Calu3 (cell line): ENCODE results near the gene FOXL1. TPM values are rescaled to one million over a fixed set of nuclear protein-coding genes. Genes with fewer than 3 reads are reported as not detected.

Experiments
- BruUV-seq: library from RNA; stranded (reverse); fragments of 400-500 nt; replicated peaks from 2 replicates; lab custom pipeline; 2021; lab: Mats Ljungman, UMichigan
- CTCF ChIA-PET: fragments of 300-600 bp; sonication (Branson Sonifier 250); formaldehyde crosslinking; loops from one replicate; lab custom pipeline; 2022; ENCODE audit warnings: antibody characterized with exemption; lab: Charles Lee
- DNase-seq: peaks from one replicate; pipeline ENCODE4 v3.0.0; 2022
- H3K27ac Mint-ChIP-seq: one replicate; pipeline ENCODE4 v1.8.0; 2022; ENCODE audit warnings: mixed read lengths; ENCODE audit not compliant: unreplicated experiment
- H3K27me3 Mint-ChIP-seq: one replicate; pipeline ENCODE4 v1.8.0; 2022; ENCODE audit warnings: mixed read lengths; ENCODE audit not compliant: unreplicated experiment
- H3K36me3 Mint-ChIP-seq: one replicate; pipeline ENCODE4 v1.8.0; 2022; ENCODE audit warnings: mild to moderate bottlenecking, moderate library complexity, mixed read lengths; ENCODE audit not compliant: insufficient read depth, unreplicated experiment
- H3K4me1 Mint-ChIP-seq: one replicate; pipeline ENCODE4 v1.8.0; 2022; ENCODE audit warnings: mild to moderate bottlenecking, low read depth, mixed read lengths; ENCODE audit not compliant: unreplicated experiment
- H3K4me3 Mint-ChIP-seq: one replicate; pipeline ENCODE4 v1.8.0; 2022; ENCODE audit warnings: mild to moderate bottlenecking, low read depth, moderate library complexity, mixed read lengths; ENCODE audit not compliant: unreplicated experiment
- H3K9me3 Mint-ChIP-seq: one replicate; pipeline ENCODE4 v1.8.0; 2022; ENCODE audit warnings: low read depth, mixed read lengths; ENCODE audit not compliant: unreplicated experiment
- CTCF ChIP-seq: fragments of 200-600 bp; IDR thresholded peaks from one replicate; pipeline ENCODE4 v1.8.0; 2022; ENCODE audit warnings: antibody characterized with exemption; ENCODE audit not compliant: unreplicated experiment
- intact Hi-C: fragments of 100-400 bp; cut with micrococcal nuclease; formaldehyde crosslinking; loops from one replicate; pipeline ENCODE4 v1.10.0; 2022; ENCODE audit not compliant: unreplicated experiment
- total RNA-seq: library from RNA; stranded (reverse); gene quantifications from 2 replicates; pipeline ENCODE4 v1.2.3, GENCODE V29; 2022

FOXL1 gene
- total RNA-seq, 1 experiment from 2014 or later = 13.3 TPM

- H3K27me3 Mint-ChIP-seq = peaks cover 13% of the 10 kb centered on the region
- peak; percentile 79 for DNase-seq
- peaks cover 58% of the 10 kb centered on the region for H3K36me3 Mint-ChIP-seq
- no peaks in the 10 kb centered on the region for H3K9me3 Mint-ChIP-seq
- TF ChIP-seq CTCF = no peak
- H3K27ac Mint-ChIP-seq = peak overlapping the region; percentile 52
- BruUV-seq = TSS peak; percentile 22
- CTCF ChIA-PET = interaction anchor here (1.1 to 1.2 kb wide), 2 partner anchors 306 to 449 kb away, joined by 3 to 4 read pairs; no protein-coding TSS in a partner anchor
- intact Hi-C loops = no loop called here
- H3K4me3 Mint-ChIP-seq = peak overlapping the region; percentile 96
- H3K4me1 Mint-ChIP-seq = peaks cover 28% of the 10 kb centered on the region
These were observed 10.4 kb upstream of the FOXL1 start for GRCh38 chr16:86567701-86568581.

GRCh38 chr16:86568677-86569623, 9.4 kb upstream of the FOXL1 start:
- TF ChIP-seq CTCF = no peak
- H3K27ac Mint-ChIP-seq = peak overlapping the region; percentile 85
- peaks cover 27% of the 10 kb centered on the region for H3K4me1 Mint-ChIP-seq
- peaks cover 65% of the 10 kb centered on the region for H3K36me3 Mint-ChIP-seq
- TSS peak; percentile 72 for BruUV-seq
- intact Hi-C loops = no loop called here
- CTCF ChIA-PET = interaction anchor here (0.5 to 1.4 kb wide), 4 partner anchors 99 to 508 kb away, joined by 3 to 6 read pairs (median 3); no protein-coding TSS in a partner anchor
- peak overlapping the region; percentile 96 for H3K4me3 Mint-ChIP-seq
- H3K27me3 Mint-ChIP-seq = peaks cover 3% of the 10 kb centered on the region
- no peak for DNase-seq
- no peaks in the 10 kb centered on the region for H3K9me3 Mint-ChIP-seq

GRCh38 chr16:86569701-86570447, 8.5 kb upstream of the FOXL1 start:
- no peak for TF ChIP-seq CTCF
- CTCF ChIA-PET = interaction anchor here (0.5 to 1.4 kb wide), 7 partner anchors 98 to 507 kb away, joined by 3 to 7 read pairs (median 4); no protein-coding TSS in a partner anchor
- no TSS peak for BruUV-seq
- intact Hi-C loops = no loop called here
- H3K27ac Mint-ChIP-seq = peak overlapping the region; percentile 67
- peaks cover 65% of the 10 kb centered on the region for H3K36me3 Mint-ChIP-seq
- H3K9me3 Mint-ChIP-seq = no peaks in the 10 kb centered on the region
- H3K27me3 Mint-ChIP-seq = no peaks in the 10 kb centered on the region
- DNase-seq = no peak
- H3K4me1 Mint-ChIP-seq = peaks cover 27% of the 10 kb centered on the region
- H3K4me3 Mint-ChIP-seq = peak overlapping the region; percentile 96
